HG03103 (cell line): ENCODE measurements around the gene EN2.
A peak's percentile ranks its signal among the peaks of the same experiment; 100 is the strongest.

Experiments used
- ATAC-seq: cut with Tn5 transposase; IDR thresholded peaks from one replicate; pipeline ENCODE4 v1.9.1; 2021; ENCODE audit warnings: low read depth; ENCODE audit not compliant: unreplicated experiment

The EN2 gene

DNA sequence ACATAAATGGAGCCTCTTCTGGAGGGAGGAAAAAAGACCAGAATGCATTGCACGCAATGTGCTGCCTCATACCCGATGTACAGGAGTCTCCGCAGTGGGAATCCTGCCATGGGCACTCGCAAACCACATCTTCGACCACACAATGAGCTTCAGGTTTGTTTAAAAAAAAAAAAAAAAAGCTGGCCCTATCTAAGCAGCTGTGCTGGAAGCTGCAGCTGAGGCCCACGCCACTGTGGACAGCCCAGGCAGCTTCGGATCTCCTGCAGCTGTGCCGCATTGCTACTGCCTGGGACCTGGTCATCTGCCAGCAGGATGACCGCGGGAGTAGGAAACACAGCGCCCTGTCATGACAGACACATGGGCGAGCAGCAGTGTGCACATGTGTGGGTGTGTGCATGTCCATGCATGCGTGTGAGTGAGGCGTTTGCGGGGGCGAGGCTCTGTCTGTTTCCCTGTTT lies 26.0 kb downstream of the EN2 start:
- no peak for ATAC-seq

DNA sequence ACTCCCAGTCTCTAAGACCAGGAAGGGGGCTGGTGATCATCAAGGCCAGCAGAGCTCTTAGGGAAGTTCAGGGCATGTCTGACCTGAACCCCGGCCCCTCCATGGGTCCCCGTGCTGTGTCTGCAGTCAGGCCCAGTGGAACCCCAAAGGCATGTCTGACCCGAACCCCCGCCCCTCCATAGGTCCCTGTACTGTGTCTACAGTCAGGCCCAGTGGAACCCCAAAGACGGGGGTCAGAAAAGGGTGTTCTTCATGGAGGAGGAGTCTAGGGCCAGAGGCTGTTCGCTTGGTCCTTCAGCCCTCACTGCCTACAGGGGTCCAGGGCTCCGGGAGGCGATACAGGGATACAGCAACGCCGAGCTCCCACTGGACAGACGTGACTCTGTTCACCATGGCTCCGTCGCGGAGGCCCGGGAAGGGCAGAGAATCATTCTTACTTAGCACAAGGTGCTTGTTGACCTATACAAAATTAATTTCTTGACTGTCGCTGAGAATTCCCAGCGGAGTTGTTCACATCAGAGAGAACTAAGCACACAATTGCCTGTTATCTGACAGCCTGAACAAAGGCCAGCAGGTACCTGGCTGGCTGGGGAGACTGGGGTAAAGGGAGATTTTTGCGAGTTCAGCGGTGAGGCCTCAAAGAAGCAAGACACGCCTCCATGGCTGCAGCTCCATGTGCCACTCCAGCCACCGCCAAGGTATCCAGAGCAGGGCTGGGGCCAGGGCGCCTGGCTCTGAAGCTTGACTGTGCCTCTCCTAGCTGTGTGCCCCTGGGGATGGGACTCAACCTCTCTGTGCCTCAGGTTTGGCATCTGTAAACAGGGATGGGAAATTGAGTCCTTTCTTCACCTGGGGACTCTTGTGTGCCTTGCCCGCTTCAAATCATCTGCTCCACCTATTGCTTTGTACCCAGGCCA lies 26.8 kb downstream of the EN2 start:
- no peak for ATAC-seq

DNA sequence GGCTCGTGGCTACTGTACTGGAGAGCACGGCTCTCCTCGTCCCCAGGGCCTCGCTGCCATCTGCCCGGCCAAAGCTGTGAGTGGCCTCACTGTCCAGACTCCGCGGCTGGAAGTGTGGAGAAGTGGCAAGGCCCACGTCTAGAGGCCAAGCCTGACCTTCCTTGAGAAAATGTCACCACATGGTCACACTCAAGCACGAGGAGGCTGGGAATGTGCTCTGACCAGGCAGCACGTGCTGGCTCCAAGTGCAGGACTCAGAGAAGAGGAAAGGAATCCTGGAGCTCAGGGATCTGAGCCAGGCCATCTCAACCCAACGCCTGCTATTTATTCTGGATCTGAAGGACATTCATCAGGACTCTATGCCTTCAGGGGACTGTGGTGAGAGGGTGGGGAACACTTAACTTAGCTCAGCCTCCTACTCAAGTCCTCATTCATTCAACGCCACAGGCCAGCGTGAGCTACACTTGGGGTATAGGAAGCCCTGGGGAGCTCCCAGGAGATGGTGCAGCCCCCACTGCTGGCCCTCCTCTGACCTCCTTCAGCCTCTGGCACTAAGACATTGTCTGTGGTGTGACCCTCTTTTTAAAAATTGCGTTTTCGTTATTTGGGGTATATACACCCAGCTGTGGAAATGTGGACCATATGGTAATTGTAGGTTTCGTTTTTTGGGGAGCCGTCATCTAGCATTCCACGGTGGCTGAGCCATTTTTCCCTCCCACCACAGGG lies 29.0 kb downstream of the EN2 start:
- no peak for ATAC-seq

DNA sequence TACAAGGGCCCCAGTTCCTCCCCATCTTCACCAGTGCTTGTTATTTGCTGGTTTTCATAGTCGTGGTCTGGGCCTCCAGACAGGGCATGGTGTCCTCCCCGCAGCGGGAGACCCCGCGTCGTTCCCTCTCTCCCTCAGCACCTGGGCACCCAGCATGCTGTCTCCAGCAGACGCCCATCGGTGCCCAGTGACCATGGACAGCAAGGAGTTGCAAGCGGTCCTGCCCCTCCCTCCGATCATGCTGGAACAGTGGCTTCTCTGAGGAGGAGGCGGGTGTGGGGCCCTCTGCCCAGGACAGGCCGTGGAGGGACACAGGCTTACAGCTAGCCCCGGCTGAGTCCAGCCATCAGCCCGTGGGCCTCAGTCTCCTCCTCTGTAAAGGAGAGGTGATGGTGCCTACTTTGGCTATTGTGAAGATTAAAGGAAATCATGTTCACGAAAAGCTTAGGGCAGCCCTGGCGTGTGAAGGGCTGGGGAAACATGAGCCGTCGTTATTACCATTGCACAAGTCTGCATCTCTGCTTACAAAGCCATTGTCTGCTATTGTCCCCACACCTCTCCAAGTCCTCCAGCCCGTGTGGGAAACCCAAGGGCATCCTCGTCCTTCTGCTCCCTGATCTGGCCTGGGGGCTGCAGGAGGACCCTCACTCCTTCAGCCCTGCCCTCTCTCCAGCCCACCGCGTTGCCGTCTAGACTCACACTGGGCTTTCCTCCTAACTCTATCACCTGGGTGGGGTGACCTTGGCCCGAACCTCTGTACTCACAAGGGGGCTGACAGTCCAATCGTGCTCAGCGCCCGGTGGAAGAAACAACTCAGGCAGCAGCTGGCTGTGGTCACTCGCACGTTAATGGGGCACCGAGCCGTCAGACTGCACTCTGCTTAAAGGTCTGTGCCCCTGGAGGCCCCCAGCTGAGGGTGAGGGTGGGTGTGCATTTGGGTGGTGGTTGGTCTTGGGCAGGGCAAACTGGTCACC lies 29.9 kb downstream of the EN2 start:
- no peak for ATAC-seq

DNA sequence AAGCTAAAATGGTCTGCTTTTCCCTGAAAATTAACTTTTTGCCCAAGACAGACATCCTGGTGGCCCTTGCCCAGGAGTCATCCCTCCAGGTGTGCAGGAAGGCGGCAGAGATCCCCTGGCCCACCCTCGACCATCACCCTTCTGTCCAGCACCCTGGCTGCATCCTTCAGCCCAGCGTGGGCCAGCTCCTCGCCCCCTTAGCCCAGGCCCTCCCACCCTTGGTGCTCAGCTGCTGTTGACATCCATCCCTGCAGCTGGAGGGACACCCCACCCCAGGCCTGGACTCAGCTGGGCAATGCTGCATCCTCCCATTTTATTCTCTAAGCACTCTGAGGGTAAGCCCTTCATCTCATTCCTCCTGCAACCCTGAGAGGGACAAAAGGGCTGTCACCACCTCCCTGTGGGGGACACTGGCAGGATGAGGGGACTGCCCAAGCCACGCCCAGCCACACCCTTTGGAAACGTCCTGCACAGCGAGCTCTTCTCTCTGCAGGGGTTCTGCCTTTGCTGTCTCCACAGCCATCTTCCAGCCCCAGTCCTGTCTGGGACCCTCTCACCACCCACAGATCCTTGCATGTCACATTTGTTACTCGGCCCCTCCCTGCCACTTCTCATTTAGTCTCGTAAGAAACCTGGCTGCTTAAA lies 30.7 kb downstream of the EN2 start:
- no peak for ATAC-seq

DNA sequence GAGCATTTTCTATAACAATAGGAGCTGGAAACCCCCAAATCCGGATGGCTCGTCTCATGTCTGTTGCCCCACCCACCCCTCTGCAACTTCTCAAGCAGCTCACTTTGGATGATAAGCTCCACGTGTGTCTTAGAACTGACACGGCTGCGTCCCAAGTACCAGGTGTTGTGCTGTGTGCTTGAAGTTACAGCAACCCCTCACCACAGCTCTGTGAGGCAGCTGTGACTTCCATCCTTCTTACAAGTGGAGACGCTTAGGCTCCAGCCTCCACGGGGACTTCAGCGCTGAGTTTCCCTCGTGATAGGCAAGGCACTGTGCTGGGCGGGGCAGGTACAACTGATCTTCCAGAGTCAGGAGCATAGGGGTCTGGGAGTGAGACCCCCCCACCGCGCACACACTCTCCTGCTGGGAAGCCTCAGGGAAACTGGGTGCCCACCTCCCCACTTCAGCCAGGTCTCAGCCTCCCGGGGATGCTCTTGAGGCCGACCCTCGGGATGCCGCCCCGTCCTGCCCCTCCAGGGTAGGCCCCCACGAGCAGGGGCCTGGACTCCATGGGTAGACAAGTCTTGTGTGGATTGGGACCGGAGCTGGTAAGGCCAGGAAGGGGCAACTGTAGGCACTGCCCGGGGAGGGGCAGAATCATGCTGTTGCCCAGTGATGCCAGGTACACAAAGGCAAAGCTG lies 31.4 kb downstream of the EN2 start:
- no peak for ATAC-seq

DNA sequence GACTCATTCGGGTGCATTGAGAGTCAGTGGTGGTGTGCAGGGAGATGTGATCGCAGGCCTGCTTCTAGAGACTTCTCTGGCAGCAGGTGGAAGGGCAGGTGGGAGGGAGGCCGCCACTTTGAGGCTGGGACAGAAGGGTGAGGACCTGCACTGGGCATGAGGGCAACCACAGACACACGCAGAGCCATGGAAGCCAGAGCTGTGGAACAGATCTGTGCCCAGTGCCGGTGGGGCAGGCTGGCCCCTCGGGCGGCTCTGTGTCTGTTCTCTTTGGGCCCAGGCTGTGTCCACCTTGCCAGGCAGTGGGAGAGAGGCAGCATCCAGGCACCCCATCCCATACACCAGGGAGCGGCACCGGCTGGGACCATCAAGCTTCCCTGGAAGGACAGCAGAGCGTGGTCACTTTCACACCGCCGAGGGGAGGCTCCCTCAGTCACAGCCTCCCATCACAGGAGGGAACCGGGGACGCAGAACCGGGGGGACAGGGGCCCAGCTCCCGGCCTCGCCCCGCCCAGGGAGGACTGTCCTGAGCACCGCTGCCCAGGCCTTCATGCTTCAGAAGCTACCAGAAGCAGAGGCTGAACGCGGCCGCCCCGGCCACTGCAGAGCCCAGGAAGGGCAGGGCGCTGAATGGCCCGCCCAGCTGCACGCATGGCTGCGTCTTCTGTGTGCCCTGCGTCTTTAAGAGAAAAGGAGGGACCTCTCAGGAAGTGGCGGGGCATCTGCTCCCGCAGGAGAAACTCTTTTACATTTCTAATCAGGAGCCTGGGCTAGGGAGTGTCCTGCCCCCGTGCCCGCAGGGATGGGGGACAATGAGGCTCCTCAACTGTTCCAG lies 32.1 kb downstream of the EN2 start:
- no peak for ATAC-seq

DNA sequence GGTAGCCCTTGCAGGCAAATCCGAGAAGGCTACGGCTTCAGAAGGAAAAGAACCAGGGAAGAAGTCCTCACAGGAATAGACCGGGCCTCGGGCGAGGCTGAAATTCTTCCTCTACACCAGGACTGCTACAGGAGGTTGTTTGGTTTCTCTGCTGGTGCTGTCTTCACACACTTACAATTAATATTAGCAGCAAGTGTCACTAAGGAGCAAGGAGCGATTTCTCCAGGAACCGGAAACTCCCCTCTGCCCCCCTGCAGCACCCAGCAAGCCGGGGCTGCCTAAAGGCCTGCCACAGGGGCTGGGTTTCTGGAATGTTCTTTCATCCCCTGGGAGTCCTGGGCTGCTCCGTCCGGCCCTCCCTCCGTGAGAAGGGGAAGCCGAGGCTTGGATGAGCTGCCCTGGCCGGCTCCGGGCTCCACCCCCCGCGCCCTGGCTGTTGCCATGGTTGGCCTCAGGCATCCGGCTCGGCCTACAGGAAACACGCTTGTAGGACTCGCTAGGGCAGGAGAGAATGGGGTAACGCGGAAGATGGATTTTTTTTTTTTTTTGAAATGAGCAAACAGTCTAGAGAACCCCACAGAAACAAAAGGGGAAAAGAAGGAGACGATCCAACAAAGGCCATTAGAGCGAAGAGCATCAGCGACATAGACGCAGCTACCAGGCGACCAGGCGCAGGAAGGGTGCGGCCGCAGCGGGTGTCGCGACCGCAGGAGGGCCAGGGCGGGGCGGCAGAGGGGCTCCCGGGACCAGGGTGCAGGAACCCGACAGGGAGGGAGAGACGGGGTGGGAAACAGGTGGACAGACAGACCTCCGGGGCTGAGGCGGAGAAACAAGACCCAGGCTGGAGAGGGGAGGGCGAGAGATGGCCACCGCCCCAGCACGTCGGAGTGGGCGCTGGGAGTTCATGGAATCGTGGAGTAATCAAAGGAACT lies 33.0 kb downstream of the EN2 start:
- ATAC-seq: peak; percentile 90

DNA sequence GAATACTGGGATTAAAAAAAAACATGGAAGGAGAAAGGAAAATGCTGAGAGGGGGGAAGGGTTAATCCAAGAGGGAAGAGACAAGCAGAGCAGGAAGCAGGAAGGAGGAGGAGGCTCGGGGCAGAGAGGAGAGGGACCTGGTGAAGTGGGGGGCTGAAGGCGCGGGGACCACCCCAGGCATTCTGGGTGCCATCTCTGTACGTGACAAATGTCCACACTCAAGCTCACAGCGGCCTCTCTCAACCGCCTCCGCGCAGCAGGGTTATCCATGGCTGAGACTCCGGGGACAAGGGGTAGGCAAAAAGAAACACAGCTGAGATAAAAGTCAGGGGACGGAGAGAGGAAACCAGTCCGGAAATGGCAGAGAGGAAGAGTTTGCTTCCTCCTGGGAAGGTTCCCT lies 33.9 kb downstream of the EN2 start:
- ATAC-seq: no peak

DNA sequence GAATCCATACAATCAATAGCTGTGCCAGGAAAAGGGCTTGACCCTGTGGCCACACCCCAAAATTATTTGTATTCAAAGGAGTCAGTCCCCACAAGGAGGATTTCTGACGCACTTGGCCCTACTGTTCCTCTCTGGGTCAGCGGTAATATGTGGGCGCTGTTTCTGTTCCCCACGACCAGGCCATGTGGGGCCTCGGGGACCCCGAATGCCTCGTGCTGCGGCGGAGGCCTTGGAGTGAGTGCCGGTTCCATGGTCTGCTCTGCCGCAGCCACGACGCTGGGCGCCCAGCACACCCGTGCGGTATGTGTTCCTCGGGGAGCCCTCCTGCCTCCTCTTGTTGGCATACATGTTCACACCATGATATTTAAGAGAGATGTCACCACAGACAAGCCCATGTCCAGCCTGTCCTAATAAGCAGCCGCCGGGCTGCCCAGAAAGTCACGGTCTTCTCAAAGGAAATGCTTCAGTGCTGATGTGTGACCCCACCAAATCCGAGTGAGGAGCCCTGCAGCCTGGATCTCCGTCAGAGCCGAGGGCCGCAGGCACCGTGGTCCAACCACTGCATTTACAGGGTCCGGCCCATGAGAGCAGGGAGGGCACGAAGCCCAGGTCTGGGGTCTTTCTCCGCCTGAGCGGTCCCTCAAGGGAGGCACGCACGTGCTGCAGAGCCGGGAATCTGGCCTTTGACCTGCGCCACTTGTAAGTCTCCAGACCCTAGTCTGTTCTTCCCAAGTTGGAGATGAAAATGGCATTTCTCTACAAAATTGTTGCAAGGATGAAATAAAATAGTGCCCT lies 36.0 kb downstream of the EN2 start:
- ATAC-seq: no peak

DNA sequence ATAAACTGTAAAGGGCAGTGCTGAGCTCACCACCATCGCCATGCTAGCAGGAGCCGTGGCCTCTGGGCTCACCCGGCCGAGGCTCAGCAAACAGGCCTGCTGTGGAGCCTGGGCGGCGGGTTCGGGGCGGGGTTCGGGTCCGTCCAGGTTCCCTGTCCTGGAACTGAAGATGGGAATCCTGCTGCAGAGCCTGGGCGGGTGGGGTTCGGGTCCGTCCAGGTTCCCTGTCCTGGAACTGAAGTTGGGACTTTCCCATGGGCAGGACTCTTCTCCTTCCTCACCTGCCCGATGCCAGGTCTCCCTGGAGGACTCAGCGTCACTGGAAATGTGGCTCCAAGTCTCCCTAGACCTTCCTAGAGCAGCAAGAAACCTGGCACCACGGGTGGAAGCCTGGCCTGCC lies 36.6 kb downstream of the EN2 start:
- no peak for ATAC-seq

DNA sequence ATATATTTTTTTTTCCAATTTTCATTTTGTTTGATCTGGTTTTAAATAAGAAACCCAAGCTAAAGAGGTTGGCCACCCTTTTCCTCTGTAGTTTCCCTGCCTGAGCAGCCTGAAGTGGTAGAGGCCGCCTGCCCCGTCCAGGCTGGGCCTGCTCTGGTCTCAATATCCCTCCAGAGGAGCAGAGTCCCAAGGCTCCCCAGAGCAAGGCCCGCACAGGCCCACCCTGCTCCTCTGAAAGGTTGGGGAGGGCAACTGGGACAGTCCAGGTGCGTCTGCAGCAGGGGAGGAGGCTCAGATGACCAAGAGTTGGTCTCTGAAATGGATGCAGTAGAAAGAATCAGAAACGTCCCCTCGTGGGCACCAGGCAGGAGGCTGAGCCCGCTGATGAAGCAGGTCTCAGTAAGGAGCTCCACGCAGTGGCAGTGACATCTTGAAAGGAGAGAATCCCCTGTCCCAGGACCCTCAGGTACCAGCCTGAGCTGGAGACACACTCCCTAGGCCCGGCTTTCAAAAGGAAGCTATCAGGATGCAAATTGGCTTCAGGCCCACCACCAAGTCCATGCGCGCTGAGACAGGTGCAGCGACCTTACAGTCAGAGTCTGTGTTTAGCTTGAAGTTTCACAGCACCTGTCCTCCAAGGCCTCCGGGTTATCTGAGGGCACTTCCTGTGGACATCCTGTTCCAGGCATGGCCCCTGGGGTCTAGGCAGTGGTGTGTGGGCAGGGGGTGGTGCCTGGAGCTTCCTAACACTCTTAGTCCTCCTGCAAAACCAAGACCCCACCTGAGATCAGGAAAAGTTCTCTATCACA lies 37.7 kb downstream of the EN2 start:
- no peak for ATAC-seq

DNA sequence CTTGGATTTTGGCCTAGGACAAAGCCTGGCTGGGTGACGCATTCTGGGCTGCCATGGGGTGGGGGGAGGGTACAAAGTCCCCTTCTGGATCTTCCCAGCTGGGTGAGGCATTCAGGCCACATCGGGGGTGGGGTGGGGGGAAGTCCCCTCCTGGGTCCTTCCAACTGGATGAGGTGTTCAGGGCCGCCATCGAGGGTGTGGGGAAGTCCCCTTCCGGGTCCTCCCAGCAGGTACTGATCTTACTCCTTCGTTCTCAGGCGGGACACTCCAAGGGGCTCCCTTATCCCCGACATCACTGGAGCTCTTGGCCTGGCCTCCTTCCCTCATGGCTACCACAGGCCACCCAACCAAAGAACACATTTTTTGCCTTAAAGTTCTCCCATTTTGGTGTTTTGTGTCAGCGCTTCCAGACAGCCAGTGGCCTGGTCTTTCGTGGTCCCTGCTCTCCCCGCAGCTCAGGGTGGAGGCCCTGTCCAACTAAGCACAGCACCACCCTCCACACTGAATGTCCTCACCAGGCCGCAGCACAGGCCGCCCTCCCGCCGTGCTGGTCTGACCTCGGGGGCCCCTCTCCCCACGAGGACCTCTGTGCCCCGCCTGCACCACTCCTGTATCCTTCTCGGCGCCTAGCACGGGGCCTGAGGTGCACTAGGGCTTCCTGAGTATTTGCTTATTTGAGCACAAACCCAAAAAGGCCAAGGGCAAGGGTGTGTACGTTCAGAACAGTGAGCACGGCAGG lies 38.5 kb downstream of the EN2 start:
- no peak for ATAC-seq

DNA sequence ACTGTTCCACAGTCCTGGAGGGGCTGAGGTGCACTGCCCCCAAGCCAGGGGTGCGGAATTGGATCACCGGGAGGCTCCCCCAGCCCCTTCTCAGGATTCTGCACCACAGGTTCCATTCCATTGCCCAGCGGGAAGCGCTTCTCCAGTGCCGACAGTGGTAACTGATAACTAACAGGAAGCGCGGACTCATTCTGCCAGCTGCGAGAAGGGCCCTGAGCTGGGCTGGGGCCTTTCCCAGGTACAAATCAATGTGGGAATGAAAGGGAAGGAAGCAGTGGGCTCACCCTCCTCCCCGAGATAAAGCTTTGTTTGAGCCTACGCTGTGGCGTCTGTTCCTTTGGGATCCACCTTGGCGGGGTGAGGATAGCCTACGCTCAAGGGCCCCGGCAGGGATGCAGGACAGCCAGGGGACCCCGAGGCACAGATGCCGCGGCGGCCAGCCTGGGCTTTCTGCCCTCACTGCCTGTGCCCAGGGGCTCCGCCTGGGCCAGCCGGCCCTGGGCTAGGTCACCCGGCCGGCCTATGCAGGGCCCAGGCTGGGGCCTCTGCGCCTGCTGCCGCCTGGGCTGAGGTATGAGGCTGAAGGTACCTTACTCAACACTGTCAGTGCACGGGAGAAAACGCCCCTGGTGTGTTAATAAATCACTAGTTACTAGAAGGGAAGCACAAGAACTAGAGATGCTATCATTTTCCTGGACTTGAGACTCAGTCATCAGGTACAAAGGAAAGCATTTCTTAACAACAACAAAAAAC lies 39.4 kb downstream of the EN2 start:
- no peak for ATAC-seq

DNA sequence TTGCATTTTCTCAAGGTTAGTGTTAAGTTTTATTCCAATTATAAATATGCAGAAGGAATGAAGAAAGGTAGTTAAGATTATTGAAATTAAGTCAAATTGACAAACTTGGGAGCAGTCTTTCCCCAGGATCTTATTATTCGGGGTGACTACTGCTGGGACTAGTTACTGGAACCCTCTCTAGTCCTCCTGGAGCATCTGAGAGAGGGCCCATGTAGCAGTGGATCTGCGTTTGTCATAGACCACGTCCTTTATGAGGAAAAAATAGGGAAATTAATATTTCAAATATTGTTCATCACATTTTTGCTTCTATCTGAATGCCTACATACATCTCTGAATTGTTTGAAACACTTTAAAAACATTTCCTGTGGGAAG lies 47.5 kb downstream of the EN2 start:
- no peak for ATAC-seq
